H1 (cell line): ENCODE data around the gene RAB11B.

ENCODE experiments used
- ASH2L ChIP-seq: fragments of 200-600, 300-600 bp; sonication (generic); IDR thresholded peaks from one replicate; pipeline ENCODE4 v1.7.1; 2017; ENCODE audit warnings: low read length
- ATF2 ChIP-seq: IDR thresholded peaks from 2 replicates; pipeline ENCODE4 v1.6.1; 2012; ENCODE audit warnings: low read length, inconsistent platforms
- CTCF ChIP-seq, 3 experiments: IDR thresholded peaks; 1 replicate in 2 of 3; 2 replicates in 1 of 3; pipeline versions ENCODE4 v1.5.1 to v1.6.1; 2011; ENCODE audit warnings: low read length in 3 of 3, mild to moderate bottlenecking in 3 of 3, inconsistent platforms in 2 of 3, low read depth in 1 of 3, moderate library complexity in 1 of 3; ENCODE audit not compliant: insufficient read depth in 1 of 3; ENCODE audit errors: control extremely low read depth in 1 of 3
- EZH2 ChIP-seq: fragments of 200-600 bp; sonication (generic); IDR thresholded peaks from 2 replicates; pipeline ENCODE4 v1.7.1; 2012; ENCODE audit warnings: low read depth, mild to moderate bottlenecking, moderate library complexity, low read length, inconsistent platforms; ENCODE audit not compliant: severe bottlenecking
- FOSL1 ChIP-seq: IDR thresholded peaks from 2 replicates; pipeline ENCODE4 v1.6.1; 2011; ENCODE audit warnings: mild to moderate bottlenecking, low read depth, low read length, moderate library complexity; ENCODE audit not compliant: insufficient read depth
- HDAC6 ChIP-seq: IDR thresholded peaks from one replicate; pipeline ENCODE4 v1.7.1; 2012; ENCODE audit warnings: low read depth, mild to moderate bottlenecking, inconsistent platforms, low read length, moderate library complexity
- KDM1A ChIP-seq: fragments of 200-600, 300-600 bp; sonication (generic); IDR thresholded peaks from 2 replicates; pipeline ENCODE4 v1.7.1; 2016; ENCODE audit warnings: mild to moderate bottlenecking, low read length, borderline replicate concordance
- POLR2A ChIP-seq, 2 experiments: IDR thresholded peaks; 1 replicate in 1 of 2; 2 replicates in 1 of 2; pipeline ENCODE4 v1.6.1; 2011; ENCODE audit warnings: low read depth in 2 of 2, low read length in 2 of 2, mild to moderate bottlenecking in 2 of 2; ENCODE audit errors: control extremely low read depth in 1 of 2
- RAD21 ChIP-seq, 2 experiments: IDR thresholded peaks in 1 of 2; conservative IDR thresholded peaks in 1 of 2; 2 replicates each; pipeline ENCODE4 v1.6.1; 2011; ENCODE audit warnings: low read depth in 2 of 2, low read length in 2 of 2, improper control_type of control experiment in 1 of 2, inconsistent platforms in 1 of 2, mild to moderate bottlenecking in 1 of 2, moderate library complexity in 1 of 2
- SAP30 ChIP-seq: fragments of 300-600 bp; sonication (generic); IDR thresholded peaks from 2 replicates; pipeline ENCODE4 v1.7.1; 2012; ENCODE audit warnings: low read length, moderate library complexity, mild to moderate bottlenecking, inconsistent platforms; ENCODE audit not compliant: insufficient read depth, insufficient replicate concordance
- SP2 ChIP-seq: IDR thresholded peaks from 2 replicates; pipeline ENCODE4 v1.6.1; 2012; ENCODE audit warnings: mild to moderate bottlenecking, low read length, inconsistent platforms
- ZNF274 ChIP-seq: IDR thresholded peaks from 2 replicates; pipeline ENCODE4 v1.7.0; 2012; ENCODE audit warnings: low read length, borderline replicate concordance; ENCODE audit errors: extremely low read depth

- TF ChIP-seq RAD21 (IDR thresholded peaks at IDR 0.05 in 1 of 2, conservative IDR thresholded peaks at IDR 0.05 in 1 of 2; ENCODE audit: low read depth in 2 of 2, low read length in 2 of 2) (no peak), POLR2A (IDR thresholded peaks at IDR 0.05; ENCODE audit: control extremely low read depth in 1 of 2, low read depth in 2 of 2, low read length in 2 of 2) (no peak), CTCF (IDR thresholded peaks at IDR 0.05; ENCODE audit: control extremely low read depth in 1 of 3, insufficient read depth in 1 of 3, low read depth in 1 of 3, low read length in 3 of 3) (no peak), SP2 (no peak), ATF2 (no peak), EZH2 (no peak), HDAC6 (no peak), SAP30 (no peak), FOSL1 (no peak), KDM1A (no peak), ASH2L (no peak), ZNF274 (no peak)
Observed at GRCh38 chr19:8393871-8394250, 3.7 kb downstream of the RAB11B start.
